Uterus (tissue), 4 donors: ENCODE data around the gene MRGPRX3. TPM values are rescaled to one million over a fixed set of nuclear protein-coding genes. Genes with fewer than 3 reads are reported as not detected.

Experiments
- DNase-seq, 2 donors: peaks; one replicate each; pipeline ENCODE4 v3.0.0-alpha.2; 2019 to 2020
- H3K27ac ChIP-seq, 2 donors: fragments of 200-600 bp; sonication (generic); 1 replicate in 1 of 2; 2 replicates in 1 of 2; pipeline ENCODE4 v1.5.1; 2016 to 2018
- H3K27me3 ChIP-seq, 2 donors: fragments of 200-600 bp; sonication (generic); one replicate each; pipeline ENCODE4 v1.5.1; 2018 to 2019; ENCODE audit warnings: control low read depth in 1 of 2
- H3K36me3 ChIP-seq, 2 donors: fragments of 200-600 bp; sonication (generic); one replicate each; pipeline ENCODE4 v1.5.1; 2019; ENCODE audit warnings: control low read depth in 1 of 2
- H3K4me1 ChIP-seq, 2 donors: fragments of 200-600 bp; sonication (generic); one replicate each; pipeline ENCODE4 v1.5.1; 2018 to 2019; ENCODE audit warnings: control low read depth in 1 of 2
- H3K4me3 ChIP-seq, 2 donors: fragments of 200-600 bp; sonication (generic); 1 replicate in 1 of 2; 2 replicates in 1 of 2; pipeline ENCODE4 v1.5.1; 2018 to 2019; ENCODE audit warnings: mild to moderate bottlenecking in 1 of 2
- H3K9me3 ChIP-seq, 2 donors: fragments of 200-600 bp; sonication (generic); one replicate each; pipeline ENCODE4 v1.5.1; 2019; ENCODE audit warnings: control low read depth in 1 of 2
- POLR2A ChIP-seq, 2 donors: fragments of 450-650 bp; IDR thresholded peaks; one replicate each; pipeline ENCODE4 v1.6.1; 2016; ENCODE audit warnings: antibody characterized with exemption in 2 of 2, mild to moderate bottlenecking in 1 of 2, moderate library complexity in 1 of 2
- intact Hi-C: fragments of 100-400 bp; cut with DNase I; formaldehyde crosslinking; loops from one replicate; pipeline ENCODE4 v1.15.1; 2023; ENCODE audit warnings: low total_unique reads
- total RNA-seq, 4 donors: library from RNA; depleted of rRNA in 3 of 4; stranded (reverse); fragments of >200 nt in 3 of 4; gene quantifications; one replicate each; pipeline versions ENCODE4 v1.1.0 to v1.2.4, GENCODE V29; 2014 to 2023
- TF ChIP-seq, protein P1 (sequence below), 4 experiments: fragments of 200-600 bp in 2 of 4; fragments of 450-650 bp in 2 of 4; sonication (generic) in 2 of 4; IDR thresholded peaks; one replicate each; pipeline ENCODE4 v1.5.1; 2016 to 2019; ENCODE audit warnings: antibody characterized with exemption in 4 of 4, mild to moderate bottlenecking in 2 of 4, moderate library complexity in 1 of 4
- donor health status: DM: yes; HTN: yes; CAD: no.

Gene MRGPRX3
- total RNA-seq, 4 donors from 2014 or later: not detected

- H3K27me3 ChIP-seq: no peaks in the 10 kb centered on the region
- no peak overlapping the region for H3K27ac ChIP-seq
- H3K4me3 ChIP-seq: no peak overlapping the region
- no peaks in the 10 kb centered on the region for H3K9me3 ChIP-seq
- TF ChIP-seq, protein P1, sequence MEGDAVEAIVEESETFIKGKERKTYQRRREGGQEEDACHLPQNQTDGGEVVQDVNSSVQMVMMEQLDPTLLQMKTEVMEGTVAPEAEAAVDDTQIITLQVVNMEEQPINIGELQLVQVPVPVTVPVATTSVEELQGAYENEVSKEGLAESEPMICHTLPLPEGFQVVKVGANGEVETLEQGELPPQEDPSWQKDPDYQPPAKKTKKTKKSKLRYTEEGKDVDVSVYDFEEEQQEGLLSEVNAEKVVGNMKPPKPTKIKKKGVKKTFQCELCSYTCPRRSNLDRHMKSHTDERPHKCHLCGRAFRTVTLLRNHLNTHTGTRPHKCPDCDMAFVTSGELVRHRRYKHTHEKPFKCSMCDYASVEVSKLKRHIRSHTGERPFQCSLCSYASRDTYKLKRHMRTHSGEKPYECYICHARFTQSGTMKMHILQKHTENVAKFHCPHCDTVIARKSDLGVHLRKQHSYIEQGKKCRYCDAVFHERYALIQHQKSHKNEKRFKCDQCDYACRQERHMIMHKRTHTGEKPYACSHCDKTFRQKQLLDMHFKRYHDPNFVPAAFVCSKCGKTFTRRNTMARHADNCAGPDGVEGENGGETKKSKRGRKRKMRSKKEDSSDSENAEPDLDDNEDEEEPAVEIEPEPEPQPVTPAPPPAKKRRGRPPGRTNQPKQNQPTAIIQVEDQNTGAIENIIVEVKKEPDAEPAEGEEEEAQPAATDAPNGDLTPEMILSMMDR (IDR thresholded peaks at IDR 0.05): no peak
- TF ChIP-seq POLR2A (IDR thresholded peaks at IDR 0.05): no peak
- DNase-seq: no peak
- no peaks in the 10 kb centered on the region for H3K36me3 ChIP-seq
- intact Hi-C loops: no loop called here
- no peaks in the 10 kb centered on the region for H3K4me1 ChIP-seq
These were observed 4.9 kb downstream of the MRGPRX3 start for GRCh38 chr11:18137186-18137800.

DNA sequence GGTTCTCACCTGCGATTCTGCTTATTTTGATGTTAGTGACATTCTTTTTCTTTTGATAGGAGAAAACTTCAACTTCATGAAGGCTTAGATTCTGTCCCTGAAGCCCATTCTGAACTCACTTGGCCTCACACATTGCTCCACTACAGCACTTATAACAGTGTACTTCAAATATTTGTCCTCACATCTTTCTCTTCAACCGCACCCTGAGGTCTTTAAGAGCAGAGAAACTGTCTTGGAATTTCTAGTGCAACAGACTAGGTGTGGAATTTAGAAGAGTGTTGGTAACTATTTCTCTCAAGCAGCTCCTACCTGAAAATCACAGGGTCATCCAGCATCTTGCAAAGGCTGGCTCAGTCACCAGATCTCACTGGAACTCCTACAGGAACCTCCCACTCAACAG is 7.8 kb downstream of the MRGPRX3 start:
- intact Hi-C loops: no loop called here
- DNase-seq: no peak
- H3K9me3 ChIP-seq: no peaks in the 10 kb centered on the region
- no peaks in the 10 kb centered on the region for H3K36me3 ChIP-seq
- H3K4me3 ChIP-seq: no peak overlapping the region
- no peak for TF ChIP-seq POLR2A (IDR thresholded peaks at IDR 0.05)
- TF ChIP-seq, protein P1 (IDR thresholded peaks at IDR 0.05): no peak
- no peaks in the 10 kb centered on the region for H3K27me3 ChIP-seq
- no peaks in the 10 kb centered on the region for H3K4me1 ChIP-seq
- no peak overlapping the region for H3K27ac ChIP-seq

GRCh38 chr11:18144243-18144642 is 11.9 kb downstream of the MRGPRX3 start:
- no peak for DNase-seq
- intact Hi-C loops: no loop called here
- Histone ChIP-seq H3K36me3 (no peaks in the 10 kb centered on the region), H3K27me3 (no peaks in the 10 kb centered on the region), H3K4me3 (no peak overlapping the region), H3K9me3 (no peaks in the 10 kb centered on the region), H3K4me1 (no peaks in the 10 kb centered on the region), H3K27ac (no peak overlapping the region)
- TF ChIP-seq POLR2A (IDR thresholded peaks at IDR 0.05): no peak
- TF ChIP-seq, protein P1 (IDR thresholded peaks at IDR 0.05): no peak

DNA sequence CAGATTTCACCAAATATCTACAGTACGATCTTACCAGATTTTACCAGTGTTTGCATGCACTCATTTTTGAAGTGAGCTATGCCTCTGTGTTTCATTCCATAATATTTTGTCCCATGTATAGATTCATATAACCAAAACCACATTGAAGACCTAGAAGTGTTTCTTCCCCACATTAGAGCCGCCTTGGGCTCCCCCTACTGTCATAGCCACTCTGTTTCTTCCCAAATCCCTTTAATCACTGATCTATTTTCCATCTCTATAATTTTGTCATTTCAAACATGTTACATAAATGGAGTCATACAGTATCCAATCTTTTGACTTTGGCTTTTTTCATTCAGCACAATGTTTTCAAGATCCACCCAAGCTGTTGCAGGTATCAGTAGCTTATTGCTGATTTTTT is 12.7 kb downstream of the MRGPRX3 start:
- intact Hi-C loops: no loop called here
- Histone ChIP-seq H3K27me3 (no peaks in the 10 kb centered on the region), H3K36me3 (no peaks in the 10 kb centered on the region), H3K4me1 (no peaks in the 10 kb centered on the region), H3K4me3 (no peak overlapping the region), H3K9me3 (no peaks in the 10 kb centered on the region), H3K27ac (no peak overlapping the region)
- TF ChIP-seq, protein P1 (IDR thresholded peaks at IDR 0.05): no peak
- no peak for TF ChIP-seq POLR2A (IDR thresholded peaks at IDR 0.05)
- DNase-seq: no peak

GRCh38 chr11:18145837-18146236 is 13.5 kb downstream of the MRGPRX3 start:
- TF ChIP-seq, protein P1 (IDR thresholded peaks at IDR 0.05): no peak
- no peak for TF ChIP-seq POLR2A (IDR thresholded peaks at IDR 0.05)
- no peak for DNase-seq
- Histone ChIP-seq H3K36me3 (no peaks in the 10 kb centered on the region), H3K4me3 (no peak overlapping the region), H3K27me3 (no peaks in the 10 kb centered on the region), H3K4me1 (no peaks in the 10 kb centered on the region), H3K9me3 (no peaks in the 10 kb centered on the region), H3K27ac (no peak overlapping the region)
- intact Hi-C loops: no loop called here
